K562 (cell line): ENCODE results near the gene SPATA24.

Experiments used
- ELF4 ChIP-seq: fragments of 450-650 bp; formaldehyde crosslinking; IDR thresholded peaks from 2 replicates; pipeline ENCODE4 v1.4.0; 2022; ENCODE audit warnings: missing genetic modification characterization
- GTF2F1 ChIP-seq: IDR thresholded peaks from 2 replicates; pipeline ENCODE4 v1.6.1; 2011; ENCODE audit warnings: low read depth, low read length, improper control_type of control experiment
- KLF6 ChIP-seq: fragments of 250-450 bp; sonication (Bioruptor Pico); IDR thresholded peaks from 2 replicates; pipeline ENCODE4 v1.4.0; 2020; ENCODE audit warnings: mild to moderate bottlenecking, moderate library complexity, borderline replicate concordance
- SMAD4 ChIP-seq: fragments of 250-450 bp; sonication (Bioruptor Pico); conservative IDR thresholded peaks from 2 replicates; pipeline ENCODE4 v1.8.0; 2021; ENCODE audit warnings: inconsistent platforms, mild to moderate bottlenecking, moderate library complexity
- TOE1 ChIP-seq, 2 experiments: fragments of 450-650 bp in 1 of 2; sonication (generic) in 1 of 2; formaldehyde crosslinking in 1 of 2; IDR thresholded peaks; 2 replicates each; pipeline versions ENCODE4 v1.7.1 to v1.8.0; 2016 to 2022; ENCODE audit warnings: borderline replicate concordance in 2 of 2, mild to moderate bottlenecking in 2 of 2, antibody characterized with exemption in 1 of 2, inconsistent platforms in 1 of 2, low read depth in 1 of 2, missing genetic modification reagents in 1 of 2, moderate library complexity in 1 of 2
- YY1 ChIP-seq, 3 experiments: IDR thresholded peaks; 2 replicates each; pipeline ENCODE4 v1.6.1; 2011; ENCODE audit warnings: low read length in 2 of 3, mild to moderate bottlenecking in 2 of 3, moderate library complexity in 2 of 3, borderline replicate concordance in 1 of 3, control low read depth in 1 of 3, low read depth in 1 of 3; ENCODE audit not compliant: insufficient read depth in 3 of 3, insufficient replicate concordance in 2 of 3, control insufficient read depth in 1 of 3, insufficient read length in 1 of 3; ENCODE audit errors: extremely low read depth in 1 of 3
- ZNF224 ChIP-seq: sonication (generic); formaldehyde crosslinking; IDR thresholded peaks from 2 replicates; pipeline ENCODE4 v1.8.0; 2022; ENCODE audit warnings: mild to moderate bottlenecking, missing genetic modification reagents
- ZNF274 ChIP-seq: IDR thresholded peaks from 2 replicates; pipeline ENCODE4 v1.6.1; 2011; ENCODE audit warnings: low read depth, mild to moderate bottlenecking, low read length, moderate library complexity, borderline replicate concordance

DNA sequence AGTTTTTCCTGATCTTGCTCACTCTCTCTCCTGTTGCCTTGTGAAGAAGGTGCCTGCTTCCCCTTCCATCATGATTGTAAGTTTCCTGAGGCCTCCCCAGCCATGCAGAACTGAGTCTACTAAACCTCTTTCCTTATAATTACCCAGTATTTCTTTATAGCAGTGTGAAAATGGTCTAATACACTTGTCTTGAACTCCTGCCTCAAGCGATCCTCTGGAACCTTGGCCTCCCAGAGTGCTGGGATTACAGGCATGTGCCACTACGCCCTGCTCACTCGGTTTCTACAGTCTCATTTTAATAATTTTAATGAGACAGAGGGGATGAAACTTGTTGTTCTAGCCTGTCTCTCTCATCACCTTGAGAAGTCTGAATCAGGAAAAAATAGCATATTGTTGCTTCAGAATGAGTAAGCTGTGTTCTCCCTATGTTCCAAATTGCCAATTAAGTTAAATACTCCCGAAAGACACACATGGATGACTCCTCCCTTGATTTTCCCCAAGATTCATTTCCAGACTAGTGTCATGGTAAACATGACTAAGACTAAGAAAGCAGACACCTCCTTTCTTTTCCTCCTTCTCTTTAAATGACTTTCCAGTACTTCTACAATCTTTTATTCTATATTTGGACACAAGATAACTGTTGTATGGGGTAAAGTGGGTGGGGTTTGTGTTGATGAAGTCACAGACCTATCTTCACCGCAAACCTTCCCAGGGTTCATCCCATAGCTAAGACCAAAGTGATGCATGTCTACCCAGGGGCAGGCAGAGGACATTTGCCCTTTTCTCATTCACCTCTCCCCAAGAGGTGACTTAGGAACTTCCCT lies 43.3 kb upstream of the SPATA24 start:
- TF ChIP-seq ZNF224 (no peak), KLF6 (no peak), TOE1 (IDR thresholded peaks at IDR 0.05; ENCODE audit: borderline replicate concordance) (no peak), TOE1 (CRISPR knock-in tag; IDR thresholded peaks at IDR 0.05; ENCODE audit: borderline replicate concordance, low read depth) (no peak), YY1 (IDR thresholded peaks at IDR 0.05; ENCODE audit: borderline replicate concordance in 1 of 3, control insufficient read depth in 1 of 3, extremely low read depth in 1 of 3, insufficient read depth in 3 of 3, insufficient read length in 1 of 3, insufficient replicate concordance in 2 of 3, low read depth in 1 of 3, low read length in 2 of 3) (no peak), SMAD4 (CRISPR knock-in tag) (no peak), ZNF274 (no peak), ELF4 (no peak), GTF2F1 (no peak)
